GM18517 (cell line): ENCODE data around the gene IL10.

Experiments used
- ATAC-seq: cut with Tn5 transposase; IDR thresholded peaks from one replicate; pipeline ENCODE4 v1.9.1; 2021; ENCODE audit warnings: mild to moderate bottlenecking, moderate library complexity; ENCODE audit not compliant: unreplicated experiment

IL10 gene

GRCh38 chr1:206737729-206738201, 34.5 kb downstream of the IL10 start:
- ATAC-seq, result no peak

- no peak for ATAC-seq
Observed at GRCh38 chr1:206736878-206737728, 35.2 kb downstream of the IL10 start.

- ATAC-seq, result no peak
Observed at GRCh38 chr1:206735553-206736031, 36.7 kb downstream of the IL10 start.

GRCh38 chr1:206734499-206735142, 37.7 kb downstream of the IL10 start:
- no peak for ATAC-seq

GRCh38 chr1:206732992-206733391, 39.3 kb downstream of the IL10 start:
- ATAC-seq, result no peak

GRCh38 chr1:206732508-206732907, 39.8 kb downstream of the IL10 start:
- ATAC-seq, result no peak

GRCh38 chr1:206729507-206729906, 42.8 kb downstream of the IL10 start:
- ATAC-seq, result no peak

- no peak for ATAC-seq
Observed at GRCh38 chr1:206729050-206729449, 43.2 kb downstream of the IL10 start.

GRCh38 chr1:206728697-206728987, 43.7 kb downstream of the IL10 start:
- ATAC-seq, result no peak

- ATAC-seq, result no peak
Observed at GRCh38 chr1:206727981-206728696, 44.2 kb downstream of the IL10 start.

GRCh38 chr1:206725109-206725963, 47.0 kb downstream of the IL10 start:
- ATAC-seq, result no peak

GRCh38 chr1:206723805-206724472, 48.4 kb downstream of the IL10 start:
- no peak for ATAC-seq

- no peak for ATAC-seq
Observed at GRCh38 chr1:206723462-206723804, 48.9 kb downstream of the IL10 start.

GRCh38 chr1:206722751-206723461, 49.4 kb downstream of the IL10 start:
- ATAC-seq, result no peak

- ATAC-seq, result no peak
Observed at GRCh38 chr1:206721454-206721853, 50.8 kb downstream of the IL10 start.

- no peak for ATAC-seq
Observed at GRCh38 chr1:206719169-206719839, 53.0 kb downstream of the IL10 start.

GRCh38 chr1:206717674-206717989, 54.7 kb downstream of the IL10 start:
- no peak for ATAC-seq
